HL-60 (cell line): ENCODE data around the gene ZMIZ1.

Experiments used
- DNase-seq, 2 experiments: peaks; one replicate each; pipeline ENCODE4 v3.0.0-alpha.2; 2010 to 2020; ENCODE audit warnings: low read depth in 1 of 2, low spot score in 1 of 2
- H3K27ac ChIP-seq: fragments of 250-450 bp; sonication (Bioruptor Pico); replicated peaks from 2 replicates; pipeline ENCODE4 v1.5.1; 2020; ENCODE audit warnings: mild to moderate bottlenecking, moderate library complexity
- H3K27me3 ChIP-seq: fragments of 250-450 bp; sonication (Bioruptor Pico); 2 replicates; pipeline ENCODE4 v1.5.1; 2021; ENCODE audit warnings: mild to moderate bottlenecking, moderate library complexity; ENCODE audit not compliant: insufficient read depth, poor library complexity, severe bottlenecking
- H3K4me3 ChIP-seq: replicated peaks from 2 replicates; pipeline ENCODE4 v1.5.1; 2011; ENCODE audit warnings: mild to moderate bottlenecking, control low read depth, low read length; ENCODE audit not compliant: insufficient read depth
- CTCF ChIP-seq: IDR thresholded peaks from one replicate; pipeline ENCODE4 v1.5.1; 2011; ENCODE audit warnings: low read length, control low read depth, inconsistent platforms; ENCODE audit not compliant: insufficient read depth
- GABPA ChIP-seq: IDR thresholded peaks from 2 replicates; pipeline ENCODE4 v1.6.1; 2012; ENCODE audit warnings: low read depth
- POLR2AphosphoS5 ChIP-seq: IDR thresholded peaks from 2 replicates; pipeline ENCODE4 v1.6.1; 2012; ENCODE audit warnings: low read depth
- REST ChIP-seq: IDR thresholded peaks from 2 replicates; pipeline ENCODE4 v1.6.1; 2012; ENCODE audit warnings: low read depth; ENCODE audit not compliant: insufficient replicate concordance
- SPI1 ChIP-seq: IDR thresholded peaks from 2 replicates; pipeline ENCODE4 v1.6.1; 2012; ENCODE audit warnings: low read depth, mild to moderate bottlenecking, borderline replicate concordance

The ZMIZ1 gene

GRCh38 chr10:79116368-79116767, 47.6 kb downstream of the ZMIZ1 start:
- Histone ChIP-seq H3K4me3 (no peak overlapping the region), H3K27me3 (no peaks in the 10 kb centered on the region), H3K27ac (no peak overlapping the region)
- no peak for DNase-seq
- TF ChIP-seq SPI1 = no peak
- TF ChIP-seq POLR2AphosphoS5 = no peak
- no peak for TF ChIP-seq CTCF
- TF ChIP-seq REST = no peak
- TF ChIP-seq GABPA = no peak

- Histone ChIP-seq H3K4me3 (no peak overlapping the region), H3K27ac (no peak overlapping the region), H3K27me3 (no peaks in the 10 kb centered on the region)
- no peak for TF ChIP-seq POLR2AphosphoS5
- no peak for TF ChIP-seq REST
- TF ChIP-seq CTCF = no peak
- no peak for TF ChIP-seq SPI1
- no peak for TF ChIP-seq GABPA
- no peak for DNase-seq
Measured at GRCh38 chr10:79116801-79117723, 48.3 kb downstream of the ZMIZ1 start.

- TF ChIP-seq POLR2AphosphoS5 (no peak), SPI1 (no peak), CTCF (no peak), REST (no peak), GABPA (no peak)
- no peak overlapping the region for H3K4me3 ChIP-seq
- H3K27me3 ChIP-seq = no peaks in the 10 kb centered on the region
- H3K27ac ChIP-seq = no peak overlapping the region
- no peak for DNase-seq
Measured at GRCh38 chr10:79118286-79119202, 49.8 kb downstream of the ZMIZ1 start.
